ENCODE results near the gene ZNF787.

DNA sequence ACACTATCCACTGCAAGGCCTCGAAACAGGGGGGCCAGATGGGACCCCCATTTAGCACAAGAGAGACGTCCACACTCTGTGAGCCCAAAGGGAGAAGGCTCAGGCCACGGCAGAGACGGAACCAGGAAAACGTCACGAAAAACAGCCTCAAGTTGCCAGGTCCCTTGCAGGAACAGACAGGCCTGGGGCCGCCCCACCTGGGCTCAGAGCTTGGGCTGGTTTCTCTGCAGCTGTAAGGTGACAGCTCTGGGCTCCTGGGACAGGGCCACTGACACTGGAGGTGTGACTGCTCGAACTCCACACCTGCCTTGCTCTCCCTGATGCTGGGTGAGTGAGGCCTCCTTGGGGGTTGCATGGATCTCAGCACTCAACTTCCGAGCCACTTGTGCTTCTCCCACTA lies 3.2 kb downstream of the ZNF787 start:
- TF ChIP-seq CTCF (IDR thresholded peaks at IDR 0.05; ENCODE audit: extremely low read depth in 1 of 2, insufficient read depth in 1 of 2, low read depth in 1 of 2, low read length in 2 of 2) (no peak), POLR2A (IDR thresholded peaks at IDR 0.05; ENCODE audit: low read depth, low read length) (no peak), POLR2AphosphoS5 (IDR thresholded peaks at IDR 0.05; ENCODE audit: insufficient read depth, low read depth, low read length) (no peak), EZH2 (IDR thresholded peaks at IDR 0.05; ENCODE audit: borderline replicate concordance, low read depth, low read length, severe bottlenecking) (no peak), MYC (IDR thresholded peaks at IDR 0.05; ENCODE audit: low read depth, low read length) (no peak), JUN (IDR thresholded peaks at IDR 0.05; ENCODE audit: borderline replicate concordance, insufficient read depth, insufficient read length, low read depth) (no peak), GATA2 (IDR thresholded peaks at IDR 0.05; ENCODE audit: insufficient read depth, insufficient read length, low read depth, low read length) (no peak)
- TF ChIP-seq, protein P1, sequence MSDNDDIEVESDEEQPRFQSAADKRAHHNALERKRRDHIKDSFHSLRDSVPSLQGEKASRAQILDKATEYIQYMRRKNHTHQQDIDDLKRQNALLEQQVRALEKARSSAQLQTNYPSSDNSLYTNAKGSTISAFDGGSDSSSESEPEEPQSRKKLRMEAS (IDR thresholded peaks at IDR 0.05; ENCODE audit: insufficient read depth, insufficient read length), result no peak

Measured in endothelial cell of umbilical vein (primary cell).